GM23248 (cell line): Measurements from ENCODE around the gene FOXN3.

Source experiments
- EZH2 ChIP-seq: fragments of 200-600 bp; sonication (generic); IDR thresholded peaks from 2 replicates; pipeline ENCODE4 v1.6.1; 2018; ENCODE audit warnings: antibody characterized with exemption, mild to moderate bottlenecking; ENCODE audit not compliant: insufficient read depth, poor library complexity, severe bottlenecking
- EZH2phosphoT487 ChIP-seq: fragments of 200-600 bp; sonication (generic); IDR thresholded peaks from 2 replicates; pipeline ENCODE4 v1.6.1; 2018; ENCODE audit warnings: antibody characterized with exemption, moderate library complexity, mild to moderate bottlenecking, low read depth; ENCODE audit not compliant: insufficient read depth

DNA sequence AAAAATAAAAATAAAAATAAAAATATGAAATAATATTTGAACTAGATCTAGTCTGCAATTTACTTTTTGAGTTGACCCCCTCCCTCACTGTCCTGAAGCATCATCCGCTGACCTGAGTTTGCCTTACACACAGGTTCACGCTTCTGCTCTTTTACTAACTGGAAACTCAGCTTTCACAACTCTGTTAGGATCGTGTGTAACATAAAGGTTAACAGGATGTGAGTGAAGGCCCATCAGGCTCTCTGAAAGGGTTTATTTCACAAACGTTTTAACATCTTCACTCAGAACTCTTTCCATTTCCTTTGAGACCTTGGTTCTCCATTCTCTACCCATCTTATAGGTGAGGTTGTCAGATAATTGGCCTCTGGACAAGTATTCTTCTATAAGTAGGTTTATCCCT lies 191.4 kb downstream of the FOXN3 start:
- TF ChIP-seq EZH2 (no peak), EZH2phosphoT487 (no peak)
